PC-9 (cell line): ENCODE measurements around the gene RPL35.
A peak's percentile ranks its signal among the peaks of the same experiment; 100 is the strongest.

Experiments used
- CTCF ChIP-seq: fragments of 200-600 bp; sonication (generic); conservative IDR thresholded peaks from 2 replicates; pipeline ENCODE4 v1.6.1; 2017; ENCODE audit warnings: mixed run types, antibody characterized with exemption, mild to moderate bottlenecking, moderate library complexity
- EZH2 ChIP-seq: fragments of 200-600 bp; sonication (generic); IDR thresholded peaks from 2 replicates; pipeline ENCODE4 v1.8.0; 2017; ENCODE audit warnings: antibody characterized with exemption, low read depth

DNA sequence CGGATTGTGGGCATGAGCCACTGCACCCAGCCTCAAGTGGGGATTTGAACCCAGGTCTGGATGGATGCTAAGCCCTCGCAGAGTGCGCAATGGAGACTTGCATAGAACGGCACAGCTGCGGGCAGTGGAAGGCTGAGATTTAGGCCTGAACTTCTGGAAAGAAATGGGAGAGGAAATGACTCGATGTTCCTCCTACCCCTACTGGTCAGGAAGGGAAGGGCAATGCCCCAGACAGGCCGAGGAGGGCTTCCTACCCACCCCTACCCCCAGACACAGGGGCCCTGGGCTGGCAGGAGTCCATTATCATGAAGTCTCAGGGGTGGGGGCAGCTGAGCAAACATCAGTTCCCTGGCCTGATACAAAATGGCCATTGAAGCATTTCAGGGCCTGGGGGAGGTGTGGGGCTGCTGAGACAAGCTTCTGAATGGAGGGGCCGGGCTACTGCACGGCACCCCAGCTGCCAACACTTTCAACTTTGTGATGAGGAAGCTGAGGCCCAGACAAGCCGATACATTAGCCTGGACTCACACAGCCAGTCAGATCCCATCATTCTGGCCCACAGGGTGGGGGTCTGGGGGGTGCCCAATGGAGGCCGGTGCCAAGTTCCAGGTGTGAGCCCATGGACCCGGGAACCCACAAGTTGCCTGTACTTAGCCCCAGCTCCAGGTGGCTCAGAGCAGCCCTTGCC lies 22.0 kb downstream of the RPL35 start:
- TF ChIP-seq CTCF (peak; percentile 64), EZH2 (no peak)
